ENCODE measurements around the gene TAF1B.

TAF1B gene

DNA sequence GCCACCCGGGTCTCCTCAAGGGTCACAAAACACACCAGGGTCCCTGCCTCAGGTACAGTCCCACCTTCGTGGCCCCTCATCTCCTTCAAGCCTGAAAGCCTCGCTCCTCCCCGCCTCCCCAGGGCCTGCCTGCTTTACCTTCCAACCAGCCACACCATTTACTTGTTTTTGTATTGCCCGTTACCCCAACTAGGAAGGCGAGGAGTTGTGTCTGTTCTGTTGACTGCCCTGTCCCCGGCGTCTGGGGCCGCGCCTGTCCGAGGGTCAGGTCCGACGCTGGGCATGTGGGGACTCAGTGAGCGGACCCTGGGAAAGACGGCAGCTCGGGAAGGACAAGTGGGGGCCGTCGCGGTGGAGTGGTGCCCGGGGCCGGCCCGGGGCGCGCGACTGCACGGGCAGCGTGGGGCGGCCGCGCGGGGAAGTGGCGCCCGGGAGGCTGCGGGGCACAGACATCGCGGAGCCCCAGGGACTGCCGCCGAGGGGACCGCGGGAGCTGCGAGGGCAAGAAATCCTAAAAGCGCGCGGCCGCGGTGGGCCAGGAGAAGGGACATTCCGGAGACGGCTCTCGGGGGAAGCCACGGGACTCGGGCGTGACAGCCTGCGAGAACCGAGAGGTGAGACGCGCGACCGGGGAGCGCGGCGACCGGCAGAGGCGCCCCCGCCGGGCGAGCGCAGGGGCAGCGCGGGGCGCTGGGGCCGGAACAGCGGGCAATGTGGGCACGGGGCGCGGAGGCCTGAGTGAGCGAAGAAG lies 107.4 kb downstream of the TAF1B start:
- no peaks in the 10 kb centered on the region for H3K79me2 ChIP-seq (ENCODE audit: insufficient read depth, low read length)

GRCh38 chr2:9951272-9951521 lies 107.9 kb downstream of the TAF1B start:
- H3K27me3 ChIP-seq (ENCODE audit: insufficient read depth, low read length), result no peaks in the 10 kb centered on the region
- H2AFZ ChIP-seq (ENCODE audit: low read length), result peak overlapping the region; percentile 35; the same call in 1 of the 2 replicates
- H3K4me2 ChIP-seq (ENCODE audit: low read length), result peak overlapping the region; percentile 93
- peaks cover 17% of the 10 kb centered on the region for H3K4me1 ChIP-seq (ENCODE audit: insufficient read depth, low read length, severe bottlenecking)
- H3K9me2 ChIP-seq (ENCODE audit: low read depth, low read length), result no peaks in the 10 kb centered on the region
- H3K9me3 ChIP-seq (ENCODE audit: low read length), result no peaks in the 10 kb centered on the region
- TF ChIP-seq CTCF (IDR thresholded peaks at IDR 0.05; ENCODE audit: low read length), result no peak
- no peaks in the 10 kb centered on the region for H4K20me1 ChIP-seq (ENCODE audit: insufficient read depth, low read length)
- no peaks in the 10 kb centered on the region for H3F3A ChIP-seq (ENCODE audit: insufficient read depth, low read length)
- peak overlapping the region; percentile 81 for H3K9ac ChIP-seq (ENCODE audit: low read length)
- no peak overlapping the region for H3K27ac ChIP-seq (ENCODE audit: low read depth, low read length, poor library complexity, severe bottlenecking)
- H3K79me2 ChIP-seq (ENCODE audit: insufficient read depth, low read length), result no peaks in the 10 kb centered on the region
- no peaks in the 10 kb centered on the region for H3K36me3 ChIP-seq (ENCODE audit: insufficient read depth, low read length)
- H3K4me3 ChIP-seq (ENCODE audit: low read depth, low read length, poor library complexity, severe bottlenecking), result peak overlapping the region; percentile 82

More for the DNA sequence above, 107.4 kb downstream of the TAF1B start:
- peaks cover 17% of the 10 kb centered on the region for H3K4me1 ChIP-seq (ENCODE audit: insufficient read depth, low read length, severe bottlenecking)
- H3K4me3 ChIP-seq (ENCODE audit: low read depth, low read length, poor library complexity, severe bottlenecking), result peak overlapping the region; percentile 82
- H3K9me2 ChIP-seq (ENCODE audit: low read depth, low read length), result no peaks in the 10 kb centered on the region
- no peaks in the 10 kb centered on the region for H4K20me1 ChIP-seq (ENCODE audit: insufficient read depth, low read length)
- no peaks in the 10 kb centered on the region for H3K36me3 ChIP-seq (ENCODE audit: insufficient read depth, low read length)
- peak overlapping the region; percentile 35; the same call in 1 of the 2 replicates for H2AFZ ChIP-seq (ENCODE audit: low read length)
- H3K9me3 ChIP-seq (ENCODE audit: low read length), result no peaks in the 10 kb centered on the region
- TF ChIP-seq CTCF (IDR thresholded peaks at IDR 0.05; ENCODE audit: low read length) (no peak; the same call in 1 of the 2 replicates), EZH2 (IDR thresholded peaks at IDR 0.05; ENCODE audit: borderline replicate concordance, low read length) (no peak)
- H3K27ac ChIP-seq (ENCODE audit: low read depth, low read length, poor library complexity, severe bottlenecking), result no peak overlapping the region
- H3K9ac ChIP-seq (ENCODE audit: low read length), result peak overlapping the region; percentile 81
- H3K27me3 ChIP-seq (ENCODE audit: insufficient read depth, low read length), result no peaks in the 10 kb centered on the region
- H3F3A ChIP-seq (ENCODE audit: insufficient read depth, low read length), result no peaks in the 10 kb centered on the region
- H3K4me2 ChIP-seq (ENCODE audit: low read length), result peak overlapping the region; percentile 93

GRCh38 chr2:9951522-9952285 lies 108.4 kb downstream of the TAF1B start, which contains the start of gene GRHL1:
Gene GRHL1 (plus strand): TSS chr2:9951693. CDS start chr2:9951834, 141 bp downstream.
- H3K27ac ChIP-seq (ENCODE audit: low read depth, low read length, poor library complexity, severe bottlenecking), result no peak within 1 kb of the TSS
- H3K4me1 ChIP-seq (ENCODE audit: insufficient read depth, low read length, severe bottlenecking), result peaks cover 17% of the 10 kb centered on the region
- no peaks in the 10 kb centered on the region for H3K36me3 ChIP-seq (ENCODE audit: insufficient read depth, low read length)
- H3K9me3 ChIP-seq (ENCODE audit: low read length), result no peaks in the 10 kb centered on the region
- peak within 1 kb of the TSS; percentile 81 for H3K9ac ChIP-seq (ENCODE audit: low read length)
- peak within 1 kb of the TSS; percentile 89 for H3K4me3 ChIP-seq (ENCODE audit: low read depth, low read length, poor library complexity, severe bottlenecking)
- H3K4me2 ChIP-seq (ENCODE audit: low read length), result peak within 1 kb of the TSS; percentile 93
- H3K9me2 ChIP-seq (ENCODE audit: low read depth, low read length), result no peaks in the 10 kb centered on the region
- no peaks in the 10 kb centered on the region for H3K79me2 ChIP-seq (ENCODE audit: insufficient read depth, low read length)
- H3F3A ChIP-seq (ENCODE audit: insufficient read depth, low read length), result no peaks in the 10 kb centered on the region
- H2AFZ ChIP-seq (ENCODE audit: low read length), result peak within 1 kb of the TSS; percentile 35; the same call in 1 of the 2 replicates
- no peaks in the 10 kb centered on the region for H4K20me1 ChIP-seq (ENCODE audit: insufficient read depth, low read length)
- no peaks in the 10 kb centered on the region for H3K27me3 ChIP-seq (ENCODE audit: insufficient read depth, low read length)
- TF ChIP-seq CTCF (IDR thresholded peaks at IDR 0.05; ENCODE audit: low read length) (no peak), EZH2 (IDR thresholded peaks at IDR 0.05; ENCODE audit: borderline replicate concordance, low read length) (no peak)

Data from OCI-LY1 (cell line).